Activated T-cell treated with anti-CD3 and anti-CD28 coated beads for 1 hour (primary cell): Measurements from ENCODE around the gene PCDHGB2.
"Not testable (repeated sequence)": the region's sequence is repeated elsewhere in the genome, so short reads cannot be mapped to it uniquely, and the experiment has no call there.

ENCODE experiments used
- DNase-seq: peaks from one replicate; pipeline ENCODE4 v3.0.0-alpha.2; 2020; ENCODE audit warnings: low read depth

PCDHGB2 gene

DNA sequence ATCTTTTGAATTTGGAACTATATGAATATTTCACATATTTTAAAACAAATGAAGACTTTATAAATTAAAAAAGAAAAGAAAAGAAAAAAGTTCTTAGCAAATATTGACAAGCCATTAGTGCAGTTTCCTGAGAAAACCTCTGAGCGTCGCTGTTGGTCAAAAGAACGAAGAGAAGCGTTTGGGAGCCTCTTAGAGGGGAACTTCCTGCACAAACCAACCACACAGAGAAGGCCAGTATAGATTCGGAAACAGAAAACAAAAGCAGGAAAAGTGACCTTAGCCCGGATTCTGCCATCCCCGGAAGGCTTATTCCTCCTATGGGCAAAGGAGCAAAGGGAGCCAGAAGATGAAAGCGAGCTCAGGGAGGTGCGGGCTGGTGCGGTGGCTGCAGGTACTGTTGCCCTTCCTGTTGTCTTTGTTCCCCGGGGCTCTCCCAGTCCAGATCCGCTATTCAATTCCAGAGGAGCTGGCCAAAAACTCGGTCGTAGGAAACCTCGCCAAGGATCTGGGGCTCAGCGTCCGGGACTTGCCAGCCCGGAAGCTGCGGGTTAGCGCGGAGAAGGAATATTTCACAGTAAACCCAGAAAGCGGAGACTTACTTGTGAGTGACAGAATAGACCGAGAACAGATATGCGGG is at the start of gene PCDHGB2:
TSS of gene PCDHGB2 (plus strand) at position 205 of the 637 bp plus-strand sequence. CDS start at position 347, 142 bp downstream.
- no peak for DNase-seq

- no peak for DNase-seq
These were observed 46.1 kb upstream of the PCDHGB2 start for GRCh38 chr5:141313711-141314110.

DNA sequence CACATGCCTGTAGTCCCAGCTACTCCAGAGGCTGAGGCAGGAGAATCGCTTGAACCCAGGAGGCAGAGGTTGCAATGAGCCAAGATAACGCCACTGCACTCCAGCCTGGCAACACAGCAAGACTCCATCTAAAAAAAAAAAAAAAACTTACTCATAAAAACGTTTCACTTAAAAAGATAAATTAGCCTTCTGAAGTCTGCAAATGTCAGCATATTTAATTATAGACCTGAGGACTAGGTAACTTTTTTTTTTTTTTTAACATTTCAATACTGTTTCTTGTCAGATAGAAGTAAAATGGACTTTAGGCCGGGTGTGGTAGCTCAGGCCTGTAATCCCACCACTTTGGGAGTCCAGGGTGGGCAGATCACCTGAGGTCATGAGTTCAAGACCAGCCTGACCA is 42.8 kb upstream of the PCDHGB2 start:
- not testable (repeated sequence) for DNase-seq

GRCh38 chr5:141319202-141319601 is 40.6 kb upstream of the PCDHGB2 start:
- DNase-seq = no peak

DNA sequence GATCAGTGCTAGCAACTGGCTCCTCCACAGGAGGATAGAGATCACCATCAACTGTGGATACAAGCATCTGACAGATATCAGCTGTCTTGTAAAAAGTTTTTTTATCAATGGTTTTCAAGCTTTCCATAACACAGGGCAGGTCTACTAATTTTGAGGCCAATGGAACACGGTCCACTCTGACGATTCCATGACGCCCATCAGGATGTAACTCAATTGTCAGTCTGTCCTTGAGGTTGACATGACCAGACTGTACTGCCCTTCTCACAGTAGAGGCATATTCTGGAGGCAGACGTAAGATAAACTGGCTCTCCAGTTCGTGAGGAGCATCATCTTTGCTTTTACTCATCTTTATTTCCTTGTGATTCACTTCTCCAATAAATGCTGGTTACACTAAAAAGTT is 40.1 kb upstream of the PCDHGB2 start:
- no peak for DNase-seq

GRCh38 chr5:141320225-141321169 is 39.3 kb upstream of the PCDHGB2 start, which contains the start of gene TAF7:
TAF7 (minus strand) TSS chr5:141320784; CDS start chr5:141320044, 740 bp downstream.
- peak; percentile 88 for DNase-seq

GRCh38 chr5:141322261-141322660 is 37.5 kb upstream of the PCDHGB2 start:
- DNase-seq = no peak

GRCh38 chr5:141326088-141326854 is 33.5 kb upstream of the PCDHGB2 start:
- peak; percentile 50 for DNase-seq

DNA sequence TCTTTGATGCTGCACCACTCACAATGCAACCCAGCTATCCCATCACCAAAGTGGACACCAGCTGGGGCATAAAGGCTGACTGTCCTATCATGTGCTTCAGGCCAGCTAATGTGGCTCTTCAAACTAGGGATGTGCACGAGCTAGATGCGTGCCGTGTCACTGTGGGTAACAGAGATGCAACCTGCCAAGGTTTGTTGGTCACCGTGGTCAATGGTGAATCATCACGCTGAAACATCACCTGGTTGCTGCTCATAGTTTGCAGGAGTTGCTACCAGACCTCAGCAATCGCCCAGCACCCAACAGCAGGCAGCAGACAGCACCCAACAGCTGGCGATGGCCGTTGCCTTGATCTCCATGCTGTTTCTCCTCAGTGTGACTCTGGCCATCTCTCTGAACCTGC is 31.6 kb upstream of the PCDHGB2 start:
- no peak for DNase-seq

DNA sequence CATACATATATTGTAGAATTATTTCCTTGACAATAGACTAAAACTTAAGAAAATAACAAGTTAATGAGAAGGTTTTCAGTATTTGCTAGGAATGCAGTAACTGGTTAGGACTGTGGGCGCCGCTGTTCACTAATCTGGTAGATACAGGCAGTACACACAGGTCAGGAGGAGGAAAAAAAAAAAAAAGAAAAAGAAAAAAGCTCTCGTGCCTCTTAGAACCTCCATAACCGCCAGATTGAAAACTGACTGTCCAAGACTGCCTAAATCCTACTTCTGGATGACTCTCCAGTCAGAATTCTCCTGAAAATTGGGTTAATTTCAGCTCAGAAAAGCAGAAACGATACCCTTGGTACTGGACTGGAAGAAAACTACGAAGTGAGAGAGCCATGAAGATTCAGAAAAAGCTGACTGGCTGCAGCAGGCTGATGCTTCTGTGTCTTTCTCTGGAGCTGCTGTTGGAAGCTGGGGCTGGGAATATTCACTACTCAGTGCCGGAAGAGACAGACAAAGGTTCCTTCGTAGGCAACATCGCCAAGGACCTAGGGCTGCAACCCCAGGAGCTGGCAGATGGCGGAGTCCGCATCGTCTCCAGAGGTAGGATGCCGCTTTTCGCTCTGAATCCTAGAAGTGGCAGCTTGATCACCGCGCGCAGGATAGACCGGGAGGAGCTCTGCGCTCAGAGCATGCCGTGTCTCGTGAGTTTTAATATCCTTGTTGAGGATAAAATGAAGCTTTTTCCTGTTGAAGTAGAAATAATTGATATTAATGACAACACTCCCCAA is 29.3 kb upstream of the PCDHGB2 start, which contains the start of gene PCDHGA1:
TSS of gene PCDHGA1 (plus strand) at position 216 of the 782 bp plus-strand sequence.
- DNase-seq = no peak

- not testable (repeated sequence) for DNase-seq
These were observed 27.2 kb upstream of the PCDHGB2 start for GRCh38 chr5:141332571-141332970.

GRCh38 chr5:141338538-141339306 is 21.1 kb upstream of the PCDHGB2 start, which contains the start of gene PCDHGA2:
PCDHGA2 (plus strand) TSS chr5:141338760.
- no peak for DNase-seq

- DNase-seq = not testable (repeated sequence)
These were observed 18.9 kb upstream of the PCDHGB2 start for GRCh38 chr5:141340781-141341354.

GRCh38 chr5:141342773-141343172 is 17.0 kb upstream of the PCDHGB2 start:
- no peak for DNase-seq

DNA sequence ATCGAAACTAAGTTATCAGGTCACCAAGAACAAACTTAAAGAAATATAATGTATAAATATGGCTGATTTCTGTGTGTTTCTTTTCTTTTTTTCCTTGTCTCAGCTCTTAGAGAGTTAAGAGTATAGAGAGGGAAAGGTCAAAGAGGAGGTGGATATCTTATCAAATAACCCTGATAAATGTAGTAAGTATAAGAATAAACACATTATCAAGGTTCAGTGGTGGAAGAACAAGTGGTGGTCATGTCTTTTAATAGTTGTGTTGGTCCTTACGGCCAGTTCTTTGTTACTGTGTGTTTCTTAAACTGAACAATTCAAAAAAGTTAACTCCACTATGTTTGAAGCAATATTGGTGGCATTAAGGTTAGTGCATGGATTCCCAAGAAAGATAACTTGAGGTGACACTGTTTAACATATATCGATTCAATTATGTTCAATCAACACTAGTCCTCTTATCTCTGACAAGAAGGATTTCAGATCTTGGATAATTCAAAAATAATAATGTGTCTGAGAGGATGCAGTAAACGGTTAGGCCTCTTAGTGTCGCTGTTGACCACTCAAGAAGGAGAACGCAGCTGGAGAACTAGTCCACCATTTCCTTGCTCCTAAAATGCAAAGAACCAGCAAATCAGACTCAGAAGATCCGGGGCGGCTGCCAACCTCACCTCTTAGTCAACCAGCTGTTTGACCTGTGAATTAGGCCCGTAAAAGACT is 16.4 kb upstream of the PCDHGB2 start, which contains the start of gene PCDHGA3:
TSS of gene PCDHGA3 (plus strand) at position 588 of the 711 bp plus-strand sequence. CDS start 205 bp downstream, outside the sequence.
- no peak for DNase-seq

GRCh38 chr5:141343953-141344463 is 15.8 kb upstream of the PCDHGB2 start:
- no peak for DNase-seq

DNA sequence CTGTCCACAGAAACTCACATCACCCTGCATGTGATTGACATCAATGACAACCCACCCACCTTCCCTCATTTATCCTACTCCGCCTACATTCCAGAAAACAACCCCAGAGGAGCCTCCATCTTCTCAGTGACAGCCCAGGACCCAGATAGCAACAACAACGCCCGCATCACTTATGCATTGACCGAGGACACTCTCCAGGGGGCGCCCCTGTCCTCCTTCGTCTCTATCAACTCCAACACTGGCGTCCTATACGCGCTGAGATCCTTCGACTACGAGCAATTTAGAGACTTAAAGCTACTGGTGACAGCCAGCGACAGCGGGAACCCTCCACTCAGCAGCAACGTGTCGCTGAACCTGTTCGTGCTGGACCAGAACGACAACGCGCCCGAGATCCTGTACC is 14.5 kb upstream of the PCDHGB2 start:
- no peak for DNase-seq

DNA sequence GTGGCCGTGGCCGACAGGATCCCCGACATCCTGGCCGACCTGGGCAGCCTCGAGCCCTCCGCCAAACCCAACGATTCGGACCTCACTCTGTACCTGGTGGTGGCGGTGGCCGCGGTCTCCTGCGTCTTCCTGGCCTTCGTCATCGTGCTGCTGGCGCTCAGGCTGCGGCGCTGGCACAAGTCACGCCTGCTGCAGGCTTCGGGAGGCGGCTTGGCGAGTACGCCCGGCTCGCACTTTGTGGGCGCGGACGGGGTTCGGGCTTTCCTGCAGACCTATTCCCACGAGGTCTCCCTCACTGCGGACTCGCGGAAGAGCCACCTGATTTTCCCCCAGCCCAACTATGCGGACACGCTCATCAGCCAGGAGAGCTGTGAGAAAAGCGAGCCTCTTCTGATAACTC is 13.8 kb upstream of the PCDHGB2 start:
- not testable (repeated sequence) for DNase-seq
